HEK293 (cell line): Measurements from ENCODE around the gene KCTD17.

Experiments
- CTCF ChIA-PET: fragments of 350-600 bp; formaldehyde crosslinking; extraction: SDS; loops from one replicate; lab custom pipeline; 2021; ENCODE audit warnings: antibody characterized with exemption; lab: Yijun Ruan, JAX
- POLR2A ChIA-PET: fragments of 300-600 bp; formaldehyde crosslinking; extraction: SDS; loops from one replicate; lab custom pipeline; 2020; ENCODE audit warnings: antibody characterized with exemption, inconsistent platforms; lab: Yijun Ruan, JAX
- H3K27ac ChIP-seq: fragments of 200-500 bp; sonication (Bioruptor generic); 2 replicates; pipeline ENCODE4 v1.5.1; 2014; ENCODE audit warnings: low read depth, low read length, control low read depth, inconsistent platforms; ENCODE audit errors: extremely low read depth
- H3K36me3 ChIP-seq, 2 experiments: fragments of 200-500 bp in 1 of 2; sonication (Bioruptor generic) in 1 of 2; 1 replicate in 1 of 2; 2 replicates in 1 of 2; pipeline ENCODE4 v1.5.1; 2014 to 2017; ENCODE audit warnings: inconsistent platforms in 2 of 2, low read length in 2 of 2; ENCODE audit not compliant: control insufficient read depth in 2 of 2, insufficient read depth in 1 of 2
- H3K4me1 ChIP-seq: fragments of 200-500 bp; sonication (Bioruptor generic); 2 replicates; pipeline ENCODE4 v1.5.1; 2014; ENCODE audit warnings: mild to moderate bottlenecking, low read length, inconsistent platforms; ENCODE audit not compliant: control insufficient read depth, insufficient read depth
- H3K4me3 ChIP-seq: 2 replicates; pipeline ENCODE4 v1.5.1; 2011; ENCODE audit warnings: low read depth, mild to moderate bottlenecking, control low read depth, low read length, moderate library complexity
- H3K9me3 ChIP-seq: fragments of 200-500 bp; sonication (Bioruptor generic); 2 replicates; pipeline ENCODE4 v1.5.1; 2014; ENCODE audit warnings: low read depth, low read length, inconsistent platforms; ENCODE audit not compliant: control insufficient read depth, insufficient read depth
- EGR2 ChIP-seq: fragments of 450-650 bp; formaldehyde crosslinking; IDR thresholded peaks from 2 replicates; pipeline ENCODE4 v1.5.1; 2016; ENCODE audit warnings: low read depth, missing biosample characterization, missing genetic modification characterization
- HOXD13 ChIP-seq: sonication (generic); formaldehyde crosslinking; IDR thresholded peaks from 2 replicates; pipeline ENCODE4 v1.8.0; 2022; ENCODE audit warnings: missing genetic modification reagents, borderline replicate concordance
- KLF1 ChIP-seq: fragments of 450-650 bp; formaldehyde crosslinking; IDR thresholded peaks from 2 replicates; pipeline ENCODE4 v1.5.1; 2016; ENCODE audit warnings: missing biosample characterization, missing genetic modification characterization
- KLF10 ChIP-seq: fragments of 450-650 bp; IDR thresholded peaks from 2 replicates; pipeline ENCODE4 v1.5.1; 2018; ENCODE audit warnings: missing biosample characterization, mild to moderate bottlenecking, missing genetic modification characterization
- KLF9 ChIP-seq: fragments of 450-650 bp; formaldehyde crosslinking; IDR thresholded peaks from 2 replicates; pipeline ENCODE4 v1.5.1; 2016; ENCODE audit warnings: missing biosample characterization, missing genetic modification characterization, low read depth
- RBAK ChIP-seq: fragments of 450-650 bp; formaldehyde crosslinking; IDR thresholded peaks from 2 replicates; pipeline ENCODE4 v1.5.1; 2016; ENCODE audit warnings: missing biosample characterization, missing genetic modification characterization
- SALL2 ChIP-seq: fragments of 450-650 bp; formaldehyde crosslinking; IDR thresholded peaks from 2 replicates; pipeline ENCODE4 v1.5.0; 2017; ENCODE audit warnings: missing biosample characterization, mild to moderate bottlenecking, missing genetic modification characterization, borderline replicate concordance
- SP2 ChIP-seq: fragments of 450-650 bp; formaldehyde crosslinking; IDR thresholded peaks from 2 replicates; pipeline ENCODE4 v1.5.1; 2016; ENCODE audit warnings: missing biosample characterization, missing genetic modification characterization
- YY2 ChIP-seq: fragments of 450-650 bp; formaldehyde crosslinking; IDR thresholded peaks from 2 replicates; pipeline ENCODE4 v1.5.1; 2016; ENCODE audit warnings: missing biosample characterization, missing genetic modification characterization
- ZBTB49 ChIP-seq: fragments of 450-650 bp; formaldehyde crosslinking; IDR thresholded peaks from 2 replicates; pipeline ENCODE4 v1.5.1; 2016; ENCODE audit warnings: missing biosample characterization, missing genetic modification characterization, low read depth
- ZFP41 ChIP-seq: fragments of 450-650 bp; formaldehyde crosslinking; IDR thresholded peaks from 2 replicates; pipeline ENCODE4 v1.5.1; 2016; ENCODE audit warnings: missing biosample characterization, missing genetic modification characterization, borderline replicate concordance
- ZFP69B ChIP-seq: fragments of 450-650 bp; formaldehyde crosslinking; IDR thresholded peaks from 2 replicates; pipeline ENCODE4 v1.5.1; 2016; ENCODE audit warnings: missing biosample characterization, missing genetic modification characterization
- ZIC2 ChIP-seq: fragments of 450-650 bp; formaldehyde crosslinking; IDR thresholded peaks from 2 replicates; pipeline ENCODE4 v1.5.1; 2016; ENCODE audit warnings: missing biosample characterization, missing genetic modification characterization
- ZNF133 ChIP-seq: fragments of 450-650 bp; formaldehyde crosslinking; IDR thresholded peaks from 2 replicates; pipeline ENCODE4 v1.5.1; 2016; ENCODE audit warnings: missing biosample characterization, missing genetic modification characterization
- ZNF155 ChIP-seq: fragments of 450-650 bp; formaldehyde crosslinking; IDR thresholded peaks from 2 replicates; pipeline ENCODE4 v1.5.1; 2016; ENCODE audit warnings: missing biosample characterization, missing genetic modification characterization
- ZNF16 ChIP-seq: fragments of 450-650 bp; formaldehyde crosslinking; IDR thresholded peaks from 2 replicates; pipeline ENCODE4 v1.5.1; 2016; ENCODE audit warnings: low read depth, missing biosample characterization, missing genetic modification characterization
- ZNF174 ChIP-seq: fragments of 450-650 bp; formaldehyde crosslinking; IDR thresholded peaks from 2 replicates; pipeline ENCODE4 v1.5.0; 2017; ENCODE audit warnings: missing biosample characterization, mild to moderate bottlenecking, missing genetic modification characterization
- ZNF175 ChIP-seq: fragments of 450-650 bp; formaldehyde crosslinking; IDR thresholded peaks from 2 replicates; pipeline ENCODE4 v1.5.1; 2016; ENCODE audit warnings: missing biosample characterization, missing genetic modification characterization
- ZNF248 ChIP-seq: fragments of 450-650 bp; formaldehyde crosslinking; IDR thresholded peaks from 2 replicates; pipeline ENCODE4 v1.5.1; 2017; ENCODE audit warnings: missing biosample characterization, missing genetic modification characterization
- ZNF341 ChIP-seq: fragments of 450-650 bp; formaldehyde crosslinking; IDR thresholded peaks from 2 replicates; pipeline ENCODE4; 2016; ENCODE audit warnings: low read depth, missing biosample characterization, missing genetic modification characterization
- ZNF501 ChIP-seq: fragments of 450-650 bp; formaldehyde crosslinking; IDR thresholded peaks from 2 replicates; pipeline ENCODE4 v1.5.1; 2016; ENCODE audit warnings: missing biosample characterization, missing genetic modification characterization
- ZNF530 ChIP-seq: fragments of 450-650 bp; formaldehyde crosslinking; IDR thresholded peaks from 2 replicates; pipeline ENCODE4 v1.5.1; 2016; ENCODE audit warnings: low read depth, missing biosample characterization, missing genetic modification characterization
- ZNF560 ChIP-seq: fragments of 450-650 bp; formaldehyde crosslinking; IDR thresholded peaks from 2 replicates; pipeline ENCODE4 v1.5.1; 2017; ENCODE audit warnings: missing biosample characterization, missing genetic modification characterization, borderline replicate concordance
- ZNF623 ChIP-seq: fragments of 450-650 bp; formaldehyde crosslinking; IDR thresholded peaks from 2 replicates; pipeline ENCODE4 v1.5.1; 2016; ENCODE audit warnings: missing biosample characterization, missing genetic modification characterization
- ZNF660 ChIP-seq: fragments of 450-650 bp; IDR thresholded peaks from 2 replicates; pipeline ENCODE4 v1.5.1; 2018; ENCODE audit warnings: missing biosample characterization, mild to moderate bottlenecking, missing genetic modification characterization
- ZNF785 ChIP-seq: fragments of 450-650 bp; formaldehyde crosslinking; IDR thresholded peaks from 2 replicates; pipeline ENCODE4 v1.5.1; 2016; ENCODE audit warnings: missing biosample characterization, missing genetic modification characterization
- ZNF837 ChIP-seq: fragments of 450-650 bp; formaldehyde crosslinking; IDR thresholded peaks from 2 replicates; pipeline ENCODE4 v1.5.1; 2016; ENCODE audit warnings: missing biosample characterization, missing genetic modification characterization
- ZSCAN23 ChIP-seq: fragments of 450-650 bp; formaldehyde crosslinking; IDR thresholded peaks from 2 replicates; pipeline ENCODE4 v1.5.1; 2016; ENCODE audit warnings: missing biosample characterization, missing genetic modification characterization
- TF ChIP-seq, protein P1 (sequence below): fragments of 450-650 bp; formaldehyde crosslinking; IDR thresholded peaks from 2 replicates; pipeline ENCODE4 v1.5.1; 2016; ENCODE audit warnings: missing biosample characterization, missing genetic modification characterization

The KCTD17 gene

DNA sequence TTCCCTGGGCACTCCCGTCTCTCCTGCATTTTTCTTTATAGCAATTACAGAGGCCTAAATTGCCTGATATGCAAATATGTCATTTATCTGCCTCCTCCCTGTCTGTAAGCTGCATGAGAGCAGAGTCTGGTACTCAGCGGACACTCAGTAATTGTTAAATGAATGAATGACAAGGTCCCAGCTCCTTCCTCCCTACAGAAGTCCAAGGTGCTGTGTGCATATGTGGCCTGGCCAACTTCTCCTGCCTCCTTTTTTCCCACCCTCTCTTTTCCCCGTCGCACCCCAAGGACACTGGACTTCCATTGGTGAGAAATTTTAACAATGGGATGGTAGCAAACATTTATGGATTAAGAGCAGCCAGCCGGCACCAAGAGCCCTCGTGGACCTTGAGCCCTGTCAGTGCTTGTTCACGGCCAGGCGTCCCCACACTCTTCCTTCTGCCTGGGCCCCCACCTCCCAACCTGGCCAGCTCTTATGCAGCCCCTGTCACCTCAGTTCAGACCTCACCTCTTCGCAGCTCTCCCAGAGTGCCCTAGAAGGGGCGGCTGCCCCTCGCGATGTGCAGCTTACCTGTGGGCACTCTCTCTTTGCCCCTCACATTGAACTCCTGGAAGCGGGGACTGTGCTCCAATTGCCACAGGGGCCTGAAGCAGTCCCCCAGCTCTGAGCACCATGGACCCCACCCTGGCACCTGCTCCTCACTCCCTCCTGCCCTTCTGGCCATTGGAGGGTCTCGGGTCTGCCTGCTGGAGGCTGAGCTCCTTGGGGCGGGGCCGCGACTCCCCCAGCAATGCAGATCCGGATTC is 56.5 kb downstream of the KCTD17 start:
- POLR2A ChIA-PET, result no interaction called here
- CTCF ChIA-PET, result no interaction called here
- Histone ChIP-seq H3K4me1 (no peaks in the 10 kb centered on the region), H3K36me3 (no peaks in the 10 kb centered on the region), H3K9me3 (no peaks in the 10 kb centered on the region), H3K4me3 (no peak overlapping the region), H3K27ac (no peak overlapping the region)
- no peak for TF ChIP-seq ZNF623 (tag by site-specific recombination)
- no peak for TF ChIP-seq KLF10 (tag by site-specific recombination)

DNA sequence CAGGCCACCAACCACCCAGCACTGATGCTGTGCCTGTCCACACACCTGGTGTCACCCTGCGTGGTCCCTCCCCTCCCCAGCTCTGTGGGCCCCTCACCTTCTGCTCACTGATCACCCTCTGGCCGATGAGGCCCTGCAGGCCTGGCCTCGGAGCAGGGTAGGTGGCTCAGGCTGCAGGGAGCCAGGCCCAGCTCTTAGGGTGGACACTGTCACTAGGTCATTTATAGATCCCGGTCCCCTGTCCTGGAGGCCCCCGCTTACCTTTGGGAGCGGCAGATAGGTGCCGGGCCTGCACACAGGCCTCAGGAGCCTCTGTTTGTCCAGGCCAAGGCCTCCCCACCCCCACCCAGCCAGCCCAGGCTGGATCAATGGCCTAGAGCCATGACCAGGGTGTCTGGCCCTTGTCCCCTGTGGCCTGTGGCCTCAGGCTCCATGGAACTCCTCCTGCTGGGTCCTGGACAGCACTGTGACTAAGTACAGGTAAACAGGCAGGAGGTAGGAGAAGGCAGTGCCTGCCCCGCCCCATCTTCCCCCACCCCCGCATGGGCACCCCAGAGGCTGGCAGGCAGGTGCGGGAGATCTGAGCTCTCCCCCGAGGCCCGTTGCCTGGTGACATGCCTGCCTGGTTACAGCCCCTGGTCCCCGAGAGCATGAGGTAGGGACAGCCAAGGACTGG is 57.8 kb downstream of the KCTD17 start, which contains the start of gene TMPRSS6:
Gene TMPRSS6 (minus strand): TSS at position 472 of the 676 bp plus-strand sequence. CDS start 6,296 bp downstream, outside the sequence.
- no peak within 1 kb of the TSS for H3K4me3 ChIP-seq
- no peaks in the 10 kb centered on the region for H3K9me3 ChIP-seq
- TF ChIP-seq ZSCAN23 (tag by site-specific recombination) (no peak), ZNF341 (no peak), ZNF660 (no peak), ZIC2 (tag by site-specific recombination) (no peak), ZNF837 (no peak), ZNF16 (tag by site-specific recombination) (no peak), ZFP69B (no peak), SP2 (tag by site-specific recombination) (no peak), ZNF174 (tag by site-specific recombination) (no peak), ZNF560 (no peak), ZFP41 (no peak)
- no peaks in the 10 kb centered on the region for H3K36me3 ChIP-seq
- CTCF ChIA-PET, result interaction anchor here (0.6 to 0.7 kb wide), 2 partner anchors 74 to 287 kb away, joined by 3 to 4 read pairs; no protein-coding TSS in a partner anchor
- POLR2A ChIA-PET, result no interaction called here
- no peaks in the 10 kb centered on the region for H3K4me1 ChIP-seq
- H3K27ac ChIP-seq, result no peak within 1 kb of the TSS

GRCh38 chr22:37111156-37111717 is 59.7 kb downstream of the KCTD17 start:
- Histone ChIP-seq H3K27ac (no peak overlapping the region), H3K4me3 (no peak overlapping the region), H3K9me3 (no peaks in the 10 kb centered on the region), H3K4me1 (no peaks in the 10 kb centered on the region), H3K36me3 (no peaks in the 10 kb centered on the region)
- ChIA-PET CTCF (no interaction called here), POLR2A (no interaction called here)
- TF ChIP-seq ZNF248 (no peak), ZNF175 (tag by site-specific recombination) (no peak), ZNF501 (tag by site-specific recombination) (no peak), ZNF560 (no peak), SP2 (tag by site-specific recombination) (0 out of 2 replicates have a peak, but pooled peaks have one; percentile 5), ZNF133 (tag by site-specific recombination) (no peak), ZNF530 (tag by site-specific recombination) (no peak), EGR2 (tag by site-specific recombination) (peak; percentile 18; the same call in 1 of the 2 replicates), HOXD13 (CRISPR knock-in tag) (no peak), RBAK (tag by site-specific recombination) (no peak), ZNF155 (tag by site-specific recombination) (no peak), YY2 (tag by site-specific recombination) (0 out of 2 replicates have a peak, but pooled peaks have one; percentile 25), KLF1 (tag by site-specific recombination) (no peak), KLF9 (tag by site-specific recombination) (peak; percentile 14; the same call in 1 of the 2 replicates), SALL2 (tag by site-specific recombination) (no peak; the same call in 1 of the 2 replicates), ZNF785 (peak; percentile 52; the same call in 1 of the 2 replicates), ZBTB49 (no peak)
- TF ChIP-seq, protein P1, sequence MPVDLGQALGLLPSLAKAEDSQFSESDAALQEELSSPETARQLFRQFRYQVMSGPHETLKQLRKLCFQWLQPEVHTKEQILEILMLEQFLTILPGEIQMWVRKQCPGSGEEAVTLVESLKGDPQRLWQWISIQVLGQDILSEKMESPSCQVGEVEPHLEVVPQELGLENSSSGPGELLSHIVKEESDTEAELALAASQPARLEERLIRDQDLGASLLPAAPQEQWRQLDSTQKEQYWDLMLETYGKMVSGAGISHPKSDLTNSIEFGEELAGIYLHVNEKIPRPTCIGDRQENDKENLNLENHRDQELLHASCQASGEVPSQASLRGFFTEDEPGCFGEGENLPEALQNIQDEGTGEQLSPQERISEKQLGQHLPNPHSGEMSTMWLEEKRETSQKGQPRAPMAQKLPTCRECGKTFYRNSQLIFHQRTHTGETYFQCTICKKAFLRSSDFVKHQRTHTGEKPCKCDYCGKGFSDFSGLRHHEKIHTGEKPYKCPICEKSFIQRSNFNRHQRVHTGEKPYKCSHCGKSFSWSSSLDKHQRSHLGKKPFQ (tag by site-specific recombination), result peak; percentile 99
